A673 (cell line): ENCODE results near the gene UTP25.

ENCODE experiments used
- EZH2 ChIP-seq: fragments of 200-600 bp; sonication (generic); IDR thresholded peaks from 2 replicates; pipeline ENCODE4 v1.6.1; 2017; ENCODE audit warnings: borderline replicate concordance, low read depth, mild to moderate bottlenecking, mixed read lengths, antibody characterized with exemption, low read length; ENCODE audit not compliant: poor library complexity, severe bottlenecking
- TF ChIP-seq, protein P1 (sequence below): fragments of 300-800, 200-600 bp; sonication (generic); conservative IDR thresholded peaks from 2 replicates; pipeline ENCODE4 v1.5.1; 2017; ENCODE audit warnings: low read depth, mild to moderate bottlenecking, antibody characterized with exemption, low read length, moderate library complexity, mixed read lengths

DNA sequence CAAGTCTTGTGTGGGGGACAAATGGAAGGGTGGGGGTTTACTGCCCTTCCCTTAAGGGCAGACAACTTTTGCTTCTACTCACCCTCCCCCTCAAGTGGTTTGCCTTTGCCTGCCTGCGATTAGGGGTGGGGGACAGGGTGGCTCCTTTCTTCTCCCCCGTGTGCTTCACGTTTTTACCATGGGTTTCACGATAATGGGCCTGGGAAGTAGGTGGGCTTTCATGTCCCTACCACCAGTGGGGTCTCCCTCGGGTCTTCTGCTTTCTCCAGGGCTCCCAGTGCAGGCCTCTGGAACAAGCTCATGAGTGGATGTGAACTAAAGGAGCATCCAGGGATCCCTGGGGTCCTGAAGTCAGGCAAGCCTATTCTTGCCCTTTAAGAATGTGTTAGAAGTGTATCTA lies 21.6 kb downstream of the UTP25 start:
- TF ChIP-seq, protein P1, sequence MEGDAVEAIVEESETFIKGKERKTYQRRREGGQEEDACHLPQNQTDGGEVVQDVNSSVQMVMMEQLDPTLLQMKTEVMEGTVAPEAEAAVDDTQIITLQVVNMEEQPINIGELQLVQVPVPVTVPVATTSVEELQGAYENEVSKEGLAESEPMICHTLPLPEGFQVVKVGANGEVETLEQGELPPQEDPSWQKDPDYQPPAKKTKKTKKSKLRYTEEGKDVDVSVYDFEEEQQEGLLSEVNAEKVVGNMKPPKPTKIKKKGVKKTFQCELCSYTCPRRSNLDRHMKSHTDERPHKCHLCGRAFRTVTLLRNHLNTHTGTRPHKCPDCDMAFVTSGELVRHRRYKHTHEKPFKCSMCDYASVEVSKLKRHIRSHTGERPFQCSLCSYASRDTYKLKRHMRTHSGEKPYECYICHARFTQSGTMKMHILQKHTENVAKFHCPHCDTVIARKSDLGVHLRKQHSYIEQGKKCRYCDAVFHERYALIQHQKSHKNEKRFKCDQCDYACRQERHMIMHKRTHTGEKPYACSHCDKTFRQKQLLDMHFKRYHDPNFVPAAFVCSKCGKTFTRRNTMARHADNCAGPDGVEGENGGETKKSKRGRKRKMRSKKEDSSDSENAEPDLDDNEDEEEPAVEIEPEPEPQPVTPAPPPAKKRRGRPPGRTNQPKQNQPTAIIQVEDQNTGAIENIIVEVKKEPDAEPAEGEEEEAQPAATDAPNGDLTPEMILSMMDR = no peak
- no peak for TF ChIP-seq EZH2
